Activated CD4-positive, alpha-beta T cell treated with anti-CD3 and anti-CD28 coated beads for 36 hours (primary cell): ENCODE results near the gene FKBP2. TPM values are rescaled to one million over a fixed set of nuclear protein-coding genes. Genes with fewer than 3 reads are reported as not detected.
A peak's percentile ranks its signal among the peaks of the same experiment; 100 is the strongest.

Experiments used
- ATAC-seq: fragments of 200-7000 bp; cut with Tn5 transposase; one replicate; pipeline ENCODE4 v1.10.0; 2021; ENCODE audit warnings: mild to moderate bottlenecking, moderate library complexity
- CTCF ChIA-PET: fragments of 350-600 bp; sonication (Branson Sonifier 250); formaldehyde crosslinking; loops from one replicate; lab custom pipeline; 2021; ENCODE audit warnings: antibody characterized with exemption; lab: Charles Lee
- POLR2A ChIA-PET: fragments of 350-600 bp; sonication (Branson Sonifier 250); formaldehyde crosslinking; loops from one replicate; lab custom pipeline; 2021; ENCODE audit warnings: antibody characterized with exemption, inconsistent platforms; lab: Charles Lee
- DNase-seq: peaks from one replicate; pipeline ENCODE4 v3.0.0-alpha.2; 2020
- H3K27ac Mint-ChIP-seq: one replicate; pipeline ENCODE4 v1.8.0; 2021; ENCODE audit warnings: mixed read lengths
- H3K27me3 Mint-ChIP-seq: one replicate; pipeline ENCODE4 v1.8.0; 2021; ENCODE audit warnings: mixed read lengths
- H3K36me3 Mint-ChIP-seq: one replicate; pipeline ENCODE4 v1.8.0; 2021; ENCODE audit warnings: low read depth, mixed read lengths
- H3K4me1 Mint-ChIP-seq: one replicate; pipeline ENCODE4 v1.8.0; 2021; ENCODE audit warnings: mixed read lengths
- H3K4me3 Mint-ChIP-seq: one replicate; pipeline ENCODE4 v1.8.0; 2021; ENCODE audit warnings: mild to moderate bottlenecking, moderate library complexity, mixed read lengths
- H3K9me3 Mint-ChIP-seq: one replicate; pipeline ENCODE4 v1.8.0; 2021; ENCODE audit warnings: low read depth, mixed read lengths
- intact Hi-C, 2 experiments: fragments of 100-400 bp; cut with DNase I in 1 of 2; cut with micrococcal nuclease in 1 of 2; formaldehyde crosslinking; loops; one replicate each; pipeline versions ENCODE4 v1.14.2 to v1.15.1; 2022 to 2024; cut with DNase I, micrococcal nuclease
- total RNA-seq, 2 experiments: library from RNA; stranded (reverse); gene quantifications; one replicate each; pipeline ENCODE4 v1.2.3, GENCODE V29; 2021

The FKBP2 gene
- total RNA-seq, 2 experiments from 2014 or later: 19.9 to 21.3 TPM

- H3K27me3 Mint-ChIP-seq: no peaks in the 10 kb centered on the region
- ChIA-PET CTCF (interaction anchor here (0.6 to 2.5 kb wide), 11 partner anchors 9 to 90 kb away, joined by 3 to 30 read pairs (median 4); partner anchors contain the start of gene FERMT3), POLR2A (interaction anchor here (0.6 to 4.4 kb wide), 7 partner anchors 15 to 785 kb away, joined by 3 to 28 read pairs (median 5); partner anchors contain the start of genes FERMT3, FKBP2 and PRDX5)
- peak; percentile 81 for DNase-seq
- intact Hi-C loops: loop anchor here (1.0 to 2.0 kb wide), 11 partner anchors 14 to 92 kb away; partner anchors contain the start of genes FKBP2 (in 2 of the 2), STIP1 (in 2 of the 2), ESRRA (in 1 of the 2) and GPR137 (in 1 of the 2)
- H3K9me3 Mint-ChIP-seq: no peaks in the 10 kb centered on the region
- peak overlapping the region; percentile 87 for H3K4me3 Mint-ChIP-seq
- peaks cover 10% of the 10 kb centered on the region for H3K36me3 Mint-ChIP-seq
- H3K4me1 Mint-ChIP-seq: peaks cover 36% of the 10 kb centered on the region
- peak overlapping the region; percentile 82 for H3K27ac Mint-ChIP-seq
- ATAC-seq: peak; percentile 43
These were observed 14.3 kb upstream of the FKBP2 start for GRCh38 chr11:64226507-64227051.

- DNase-seq: no peak
- Mint-ChIP-seq H3K27me3 (no peaks in the 10 kb centered on the region), H3K4me3 (peak overlapping the region; percentile 87), H3K27ac (peak overlapping the region; percentile 82), H3K9me3 (no peaks in the 10 kb centered on the region), H3K36me3 (peaks cover 10% of the 10 kb centered on the region), H3K4me1 (peaks cover 37% of the 10 kb centered on the region)
- intact Hi-C loops: loop anchor here (2.0 kb wide), 3 partner anchors 13 to 61 kb away; partner anchors contain the start of genes FKBP2 (in 1 of the 2), MACROD1 (in 1 of the 2) and STIP1 (in 1 of the 2)
- POLR2A ChIA-PET: interaction anchor here (1.1 kb wide), 2 partner anchors 42 to 76 kb away, joined by 3 read pairs; no protein-coding TSS in a partner anchor
- CTCF ChIA-PET: interaction anchor here (0.9 to 2.5 kb wide), 2 partner anchors 22 to 74 kb away, joined by 6 to 30 read pairs; partner anchors contain the start of gene FERMT3
- ATAC-seq: no peak
These were observed 13.4 kb upstream of the FKBP2 start for GRCh38 chr11:64227405-64227956.

DNA sequence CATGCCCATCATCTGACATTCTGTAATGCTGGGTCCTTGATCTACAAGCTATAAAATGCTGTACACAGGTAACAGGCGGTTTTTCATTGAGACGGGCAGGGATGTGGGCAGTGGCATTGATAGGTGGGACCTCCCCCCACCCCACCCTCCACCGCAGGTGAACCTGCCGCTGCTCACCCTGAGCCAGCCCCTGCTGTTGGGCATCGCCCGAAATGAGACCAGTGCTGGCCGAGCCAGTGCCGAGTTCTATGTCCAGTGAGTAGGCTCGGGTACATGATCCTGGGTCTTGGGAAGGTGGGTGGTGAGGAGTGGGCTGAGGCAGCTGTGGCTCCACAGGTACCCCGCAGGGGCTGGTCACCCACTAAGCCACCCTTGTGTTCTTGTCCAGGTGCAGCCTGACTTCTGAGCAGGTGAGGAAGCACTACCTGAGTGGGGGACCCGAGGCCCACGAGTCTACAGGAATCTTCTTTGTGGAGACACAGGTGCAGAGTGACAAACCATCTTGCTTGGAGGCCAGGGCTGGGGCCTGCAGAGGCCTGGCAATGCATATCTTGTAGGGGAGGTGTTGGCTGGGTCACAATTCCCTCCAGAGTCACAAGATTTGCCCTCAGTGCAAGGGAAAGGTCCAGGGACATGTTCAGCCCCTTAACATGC, 11.7 kb upstream of the FKBP2 start:
- Mint-ChIP-seq H3K9me3 (no peaks in the 10 kb centered on the region), H3K4me3 (peak overlapping the region; percentile 76), H3K27ac (peak overlapping the region; percentile 60), H3K36me3 (peaks cover 5% of the 10 kb centered on the region), H3K27me3 (no peaks in the 10 kb centered on the region), H3K4me1 (peaks cover 35% of the 10 kb centered on the region)
- DNase-seq: no peak
- ChIA-PET POLR2A (no interaction called here), CTCF (interaction anchor here (0.7 to 1.2 kb wide), 2 partner anchors 23 to 853 kb away, joined by 3 read pairs; no protein-coding TSS in a partner anchor)
- no peak for ATAC-seq
- intact Hi-C loops: no loop called here

- H3K27ac Mint-ChIP-seq: peak overlapping the region; percentile 60
- ATAC-seq (no peak), DNase-seq (no peak)
- peaks cover 35% of the 10 kb centered on the region for H3K4me1 Mint-ChIP-seq
- no peaks in the 10 kb centered on the region for H3K27me3 Mint-ChIP-seq
- intact Hi-C loops: loop anchor here (1.0 to 5.0 kb wide), 7 partner anchors 12 to 242 kb away; partner anchors contain the start of genes FKBP2 (in 2 of the 2), ESRRA (in 1 of the 2), GPR137 (in 1 of the 2) and OTUB1 (in 1 of the 2)
- peaks cover 4% of the 10 kb centered on the region for H3K36me3 Mint-ChIP-seq
- no peaks in the 10 kb centered on the region for H3K9me3 Mint-ChIP-seq
- ChIA-PET CTCF (interaction anchor here (0.7 kb wide), 1 partner anchor 853 kb away, joined by 3 read pairs; no protein-coding TSS in a partner anchor), POLR2A (interaction anchor here (1.1 kb wide), 1 partner anchor 75 kb away, joined by 3 read pairs; no protein-coding TSS in a partner anchor)
- H3K4me3 Mint-ChIP-seq: peak overlapping the region; percentile 76
These were observed 11.1 kb upstream of the FKBP2 start for GRCh38 chr11:64229744-64230170.

DNA sequence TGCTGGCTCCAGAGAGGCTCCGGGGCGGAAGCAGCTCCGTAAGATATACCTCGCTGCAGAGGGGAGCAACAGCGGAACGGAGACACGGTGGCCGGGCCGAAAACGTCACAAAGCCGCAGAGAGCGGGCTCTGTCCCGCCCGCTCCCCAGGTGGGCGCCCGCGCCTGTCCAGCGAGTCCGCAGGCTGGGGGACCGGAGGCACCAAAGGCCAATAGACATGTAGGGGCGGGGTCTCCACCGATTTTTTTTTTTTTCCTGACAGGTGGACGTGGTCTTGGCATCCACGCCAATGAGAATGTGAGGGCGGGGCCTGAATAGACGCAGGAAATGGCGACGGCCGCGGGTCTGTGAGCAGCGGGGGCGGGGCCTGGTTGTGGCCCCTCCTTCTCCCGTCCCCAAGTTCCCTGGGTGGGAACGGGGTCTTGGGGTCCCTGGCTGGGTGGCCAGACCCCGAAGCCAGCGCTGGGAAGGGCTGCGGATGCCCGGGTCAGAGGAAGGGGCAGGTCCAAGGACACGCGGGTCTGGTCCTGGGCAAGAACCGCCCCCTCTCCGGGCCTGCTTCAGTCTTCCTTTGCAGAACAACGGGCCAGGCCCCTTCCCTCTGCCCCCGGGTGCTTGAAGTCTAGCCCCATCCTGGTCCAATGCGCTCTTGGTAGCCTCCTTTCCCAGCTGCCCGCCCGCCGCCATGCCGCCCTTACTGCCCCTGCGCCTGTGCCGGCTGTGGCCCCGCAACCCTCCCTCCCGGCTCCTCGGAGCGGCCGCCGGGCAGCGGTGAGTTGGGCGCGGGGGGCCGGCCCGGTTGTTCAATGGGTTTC, 10.5 kb upstream of the FKBP2 start, which contains the start of gene DNAJC4:
DNAJC4 (plus strand) TSS at position 378 of the 814 bp plus-strand sequence; CDS start at position 685, 307 bp downstream.
- Mint-ChIP-seq H3K4me1 (peaks cover 35% of the 10 kb centered on the region), H3K27me3 (no peaks in the 10 kb centered on the region), H3K4me3 (peak within 1 kb of the TSS; percentile 76), H3K9me3 (no peaks in the 10 kb centered on the region), H3K36me3 (peaks cover 5% of the 10 kb centered on the region), H3K27ac (peak within 1 kb of the TSS; percentile 74)
- DNase-seq (peak; percentile 94), ATAC-seq (peak; percentile 61)
- POLR2A ChIA-PET: interaction anchor here (1.1 kb wide), 1 partner anchor 74 kb away, joined by 3 read pairs; no protein-coding TSS in a partner anchor
- intact Hi-C loops: loop anchor here (1.0 to 5.0 kb wide), 7 partner anchors 11 to 243 kb away; partner anchors contain the start of genes FKBP2 (in 2 of the 2), ESRRA (in 1 of the 2), GPR137 (in 1 of the 2) and OTUB1 (in 1 of the 2)
- CTCF ChIA-PET: interaction anchor here (0.7 to 2.0 kb wide), 2 partner anchors 11 to 852 kb away, joined by 3 to 5 read pairs; partner anchors contain the start of gene FKBP2

- peak overlapping the region; percentile 76 for H3K4me3 Mint-ChIP-seq
- intact Hi-C loops: loop anchor here (1.0 to 5.0 kb wide), 7 partner anchors 10 to 244 kb away; partner anchors contain the start of genes FKBP2 (in 2 of the 2), ESRRA (in 1 of the 2), GPR137 (in 1 of the 2) and OTUB1 (in 1 of the 2)
- DNase-seq (no peak), ATAC-seq (no peak)
- H3K9me3 Mint-ChIP-seq: no peaks in the 10 kb centered on the region
- H3K36me3 Mint-ChIP-seq: peaks cover 7% of the 10 kb centered on the region
- peaks cover 38% of the 10 kb centered on the region for H3K4me1 Mint-ChIP-seq
- ChIA-PET CTCF (interaction anchor here (0.7 to 2.0 kb wide), 2 partner anchors 10 to 70 kb away, joined by 3 to 5 read pairs; partner anchors contain the start of gene FKBP2), POLR2A (interaction anchor here (1.1 kb wide), 1 partner anchor 73 kb away, joined by 3 read pairs; no protein-coding TSS in a partner anchor)
- H3K27me3 Mint-ChIP-seq: no peaks in the 10 kb centered on the region
- peak overlapping the region; percentile 74 for H3K27ac Mint-ChIP-seq
These were observed 9.9 kb upstream of the FKBP2 start for GRCh38 chr11:64230985-64231365.

DNA sequence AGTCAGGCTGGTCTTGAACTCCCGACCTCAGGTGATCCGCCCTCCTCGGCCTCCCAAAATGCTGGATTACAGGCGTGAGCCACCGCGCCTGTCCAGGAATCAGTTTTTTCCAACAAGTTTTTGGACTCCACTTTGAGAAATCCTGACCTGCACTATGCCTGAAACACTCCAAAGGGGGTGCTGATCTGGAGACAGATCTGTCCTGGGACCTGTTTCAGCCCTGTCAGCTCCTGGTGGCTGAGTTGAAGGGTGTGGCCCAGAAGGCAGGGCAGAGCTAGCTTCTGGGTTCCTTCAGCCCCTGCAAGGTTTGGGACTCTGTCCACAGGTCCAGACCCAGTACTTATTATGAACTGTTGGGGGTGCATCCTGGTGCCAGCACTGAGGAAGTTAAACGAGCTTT, 9.3 kb upstream of the FKBP2 start:
- intact Hi-C loops: loop anchor here in 1 of 2 experiments (5.0 kb wide), 1 partner anchor 244 kb away; the partner anchor contains the start of gene OTUB1
- ChIA-PET POLR2A (interaction anchor here (0.8 kb wide), 1 partner anchor 30 kb away, joined by 3 read pairs; no protein-coding TSS in a partner anchor), CTCF (interaction anchor here (0.7 to 2.0 kb wide), 3 partner anchors 10 to 69 kb away, joined by 3 to 6 read pairs (median 5); partner anchors contain the start of gene FKBP2)
- Mint-ChIP-seq H3K27me3 (no peaks in the 10 kb centered on the region), H3K4me3 (peak overlapping the region; percentile 76), H3K4me1 (peaks cover 38% of the 10 kb centered on the region), H3K36me3 (peaks cover 7% of the 10 kb centered on the region), H3K27ac (no peak overlapping the region), H3K9me3 (no peaks in the 10 kb centered on the region)
- DNase-seq: no peak
- no peak for ATAC-seq

GRCh38 chr11:64232182-64232966, 8.5 kb upstream of the FKBP2 start:
- Mint-ChIP-seq H3K4me1 (peaks cover 35% of the 10 kb centered on the region), H3K27me3 (no peaks in the 10 kb centered on the region), H3K36me3 (peaks cover 12% of the 10 kb centered on the region), H3K4me3 (peak overlapping the region; percentile 76), H3K27ac (peak overlapping the region; percentile 6), H3K9me3 (no peaks in the 10 kb centered on the region)
- ChIA-PET CTCF (interaction anchor here (1.1 to 2.0 kb wide), 3 partner anchors 9 to 28 kb away, joined by 3 to 6 read pairs (median 5); partner anchors contain the start of gene FKBP2), POLR2A (interaction anchor here (0.8 kb wide), 1 partner anchor 29 kb away, joined by 3 read pairs; no protein-coding TSS in a partner anchor)
- DNase-seq (no peak), ATAC-seq (no peak)
- intact Hi-C loops: loop anchor here in 1 of 2 experiments (5.0 kb wide), 1 partner anchor 245 kb away; the partner anchor contains the start of gene OTUB1

GRCh38 chr11:64232967-64233315, 8.0 kb upstream of the FKBP2 start:
- Mint-ChIP-seq H3K4me3 (peak overlapping the region; percentile 57), H3K27ac (no peak overlapping the region), H3K4me1 (peaks cover 30% of the 10 kb centered on the region), H3K27me3 (no peaks in the 10 kb centered on the region), H3K36me3 (peaks cover 18% of the 10 kb centered on the region), H3K9me3 (no peaks in the 10 kb centered on the region)
- CTCF ChIA-PET: interaction anchor here (1.1 to 1.9 kb wide), 2 partner anchors 9 to 28 kb away, joined by 3 to 6 read pairs; no protein-coding TSS in a partner anchor
- ATAC-seq (no peak), DNase-seq (no peak)
- intact Hi-C loops: loop anchor here in 1 of 2 experiments (5.0 kb wide), 1 partner anchor 246 kb away; the partner anchor contains the start of gene OTUB1
- POLR2A ChIA-PET: no interaction called here
